Keratinocyte (primary cell): Measurements from ENCODE around the gene ARHGAP4. TPM values are rescaled to one million over a fixed set of nuclear protein-coding genes. Genes with fewer than 3 reads are reported as not detected.

ENCODE experiments used
- DNase-seq: peaks from one replicate; pipeline ENCODE4 v3.0.0-alpha.2; 2011; ENCODE audit warnings: low read depth, missing footprints, low spot score
- FAIRE-seq: peaks from 2 replicates; lab custom pipeline; 2011; peaks lifted over from hg19 to GRCh38; lab: Jason Lieb, UNC
- H2AFZ ChIP-seq: 2 replicates; pipeline ENCODE4 v1.6.0; 2012; ENCODE audit warnings: low read length, control low read depth, inconsistent platforms; ENCODE audit not compliant: control insufficient read depth
- H3K27ac ChIP-seq: 2 replicates; pipeline ENCODE4 v1.5.1; 2011; ENCODE audit warnings: low read length; ENCODE audit not compliant: control insufficient read depth, insufficient read depth
- H3K27me3 ChIP-seq: 3 replicates; pipeline ENCODE4 v1.6.0; 2011; ENCODE audit warnings: low read length; ENCODE audit not compliant: control insufficient read depth, insufficient read depth; ENCODE audit errors: extremely low read depth
- H3K36me3 ChIP-seq, 2 experiments: 2 replicates in 1 of 2; 3 replicates in 1 of 2; pipeline ENCODE4 v1.5.1; 2011; ENCODE audit warnings: low read length in 2 of 2, mild to moderate bottlenecking in 1 of 2; ENCODE audit not compliant: control insufficient read depth in 2 of 2, insufficient read depth in 2 of 2; ENCODE audit errors: extremely low read depth in 1 of 2
- H3K4me1 ChIP-seq: 3 replicates; pipeline ENCODE4 v1.5.1; 2011; ENCODE audit warnings: low read length; ENCODE audit not compliant: control insufficient read depth, insufficient read depth; ENCODE audit errors: extremely low read depth
- H3K4me2 ChIP-seq: 3 replicates; pipeline ENCODE4 v1.6.0; 2011; ENCODE audit warnings: low read depth, low read length; ENCODE audit not compliant: control insufficient read depth, insufficient read depth; ENCODE audit errors: extremely low read depth
- H3K4me3 ChIP-seq, 3 experiments: fragments of 200-600 bp in 1 of 3; sonication (generic) in 1 of 3; 2 replicates in 2 of 3; 3 replicates in 1 of 3; pipeline ENCODE4 v1.5.1; 2011 to 2016; ENCODE audit warnings: low read length in 3 of 3, mild to moderate bottlenecking in 3 of 3, control low read depth in 2 of 3, inconsistent platforms in 1 of 3, low read depth in 1 of 3, mixed read lengths in 1 of 3, mixed run types in 1 of 3, moderate library complexity in 1 of 3; ENCODE audit not compliant: control insufficient read depth in 2 of 3, insufficient read depth in 2 of 3; ENCODE audit errors: extremely low read depth in 1 of 3
- H3K79me2 ChIP-seq: 2 replicates; pipeline ENCODE4 v1.6.0; 2012; ENCODE audit warnings: low read length; ENCODE audit not compliant: control insufficient read depth, insufficient read depth
- H3K9ac ChIP-seq: 3 replicates; pipeline ENCODE4 v1.6.0; 2011; ENCODE audit warnings: low read length; ENCODE audit not compliant: control insufficient read depth, insufficient read depth; ENCODE audit errors: extremely low read depth
- H3K9me1 ChIP-seq: 3 replicates; pipeline ENCODE4 v1.6.0; 2011; ENCODE audit warnings: low read length; ENCODE audit not compliant: control insufficient read depth, insufficient read depth; ENCODE audit errors: extremely low read depth
- H3K9me3 ChIP-seq: 2 replicates; pipeline ENCODE4 v1.5.1; 2012; ENCODE audit warnings: low read depth, low read length; ENCODE audit not compliant: control insufficient read depth
- H4K20me1 ChIP-seq: 3 replicates; pipeline ENCODE4 v1.6.0; 2011; ENCODE audit warnings: low read length; ENCODE audit not compliant: control insufficient read depth, insufficient read depth; ENCODE audit errors: extremely low read depth
- CTCF ChIP-seq, 3 experiments: IDR thresholded peaks in 1 of 3; conservative IDR thresholded peaks in 1 of 3; optimal IDR thresholded peaks in 1 of 3; 2 replicates in 2 of 3; 3 replicates in 1 of 3; pipeline versions ENCODE3 to v1.5.1; 2011; ENCODE audit warnings: low read length in 3 of 3, mild to moderate bottlenecking in 3 of 3, moderate library complexity in 2 of 3, control low read depth in 1 of 3, inconsistent platforms in 1 of 3; ENCODE audit not compliant: insufficient read depth in 2 of 3; ENCODE audit errors: extremely low read depth in 1 of 3
- EZH2 ChIP-seq: IDR thresholded peaks from one replicate; pipeline ENCODE4 v1.6.1; 2012; ENCODE audit warnings: inconsistent platforms, mild to moderate bottlenecking, low read length, moderate library complexity
- dilution Hi-C: fragments of 300-500 bp; cut with MboI; formaldehyde crosslinking; loops from one replicate; pipeline ENCODE4 v1.7.0; 2020; ENCODE audit warnings: low sequenced_read_pairs; ENCODE audit not compliant: extremely low pct_ligation_motif_present
- polyA plus RNA-seq, 5 experiments: library from polyadenylated mRNA; depleted of rRNA in 3 of 5; stranded (reverse) in 3 of 5; stranded (forward) in 1 of 5; unstranded in 1 of 5; fragments of >200 nt; gene quantifications; 1 replicate in 1 of 5; 2 replicates in 3 of 5; 3 replicates in 1 of 5; pipeline versions ENCODE4 v1.2.1 to v1.2.3, GENCODE V29; 2011 to 2012; ENCODE audit warnings: missing spikeins in 2 of 5, low read depth in 1 of 5, low replicate concordance in 1 of 5

The ARHGAP4 gene
- polyA plus RNA-seq, 1 donor (not counting 4 experiments of a cell fraction or from before 2014, with no cell fraction given) = 0.35 TPM

DNA sequence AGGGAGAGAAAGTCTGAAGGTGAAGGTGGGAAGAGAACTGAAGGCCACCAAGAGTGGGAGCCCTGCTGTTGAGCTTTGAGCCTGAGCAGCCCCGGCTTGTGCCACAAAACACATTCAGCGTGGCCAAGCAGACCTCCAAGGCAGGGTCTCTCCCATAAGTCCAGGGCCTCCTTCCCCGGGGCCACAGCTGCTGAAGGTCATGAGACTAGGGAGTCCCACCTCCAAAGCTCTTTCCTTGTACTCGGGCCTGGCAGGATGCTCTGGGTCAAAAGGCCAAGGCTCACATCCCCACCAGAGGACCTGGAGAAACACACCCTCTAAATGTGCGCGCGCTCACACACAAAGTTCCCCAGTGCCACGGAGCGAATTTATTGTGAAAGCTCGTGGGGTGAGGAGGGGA lies 3.5 kb upstream of the ARHGAP4 start:
- Histone ChIP-seq H3K27me3 (no peaks in the 10 kb centered on the region), H3K79me2 (peaks cover 26% of the 10 kb centered on the region), H3K9me3 (no peaks in the 10 kb centered on the region), H2AFZ (no peak overlapping the region), H3K4me3 (no peak overlapping the region), H3K4me1 (peaks cover 14% of the 10 kb centered on the region), H3K9ac (no peak overlapping the region), H3K36me3 (peaks cover 6 to 9% of the 10 kb centered on the region in 2 experiments), H4K20me1 (no peaks in the 10 kb centered on the region), H3K27ac (no peak overlapping the region), H3K4me2 (no peak overlapping the region), H3K9me1 (no peaks in the 10 kb centered on the region)
- DNase-seq (no peak), FAIRE-seq (no peak)
- TF ChIP-seq EZH2 (no peak), CTCF (optimal IDR thresholded peaks at IDR 0.05 in 1 of 3, IDR thresholded peaks at IDR 0.05 in 1 of 3, conservative IDR thresholded peaks at IDR 0.05 in 1 of 3; ENCODE audit: extremely low read depth in 1 of 3, insufficient read depth in 2 of 3, low read length in 3 of 3) (no peak)
- dilution Hi-C loops = no loop called here

DNA sequence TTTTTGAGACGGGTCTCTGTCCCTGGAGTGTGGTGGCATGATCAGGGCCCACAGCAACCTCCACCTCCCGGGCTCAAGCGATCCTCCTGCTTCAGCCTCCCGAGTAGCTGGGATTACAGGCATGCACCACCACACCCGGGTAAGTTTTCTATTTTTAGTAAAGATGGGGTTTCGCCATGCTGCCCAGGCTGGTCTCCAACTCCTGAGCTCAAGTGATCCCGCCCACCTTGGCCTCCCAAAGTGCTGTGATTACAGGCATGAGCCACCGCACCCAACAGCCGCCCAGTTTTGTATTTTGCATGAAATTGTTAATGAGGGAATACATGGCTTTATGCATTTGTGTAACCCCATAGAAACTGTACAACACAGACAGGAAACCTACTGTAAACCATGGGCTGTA lies 2.8 kb upstream of the ARHGAP4 start:
- H3K4me1 ChIP-seq = peaks cover 12% of the 10 kb centered on the region
- H3K4me3 ChIP-seq = no peak overlapping the region
- no peak for DNase-seq
- H3K36me3 ChIP-seq = peaks cover 6 to 9% of the 10 kb centered on the region in 2 experiments
- H3K9ac ChIP-seq = no peak overlapping the region
- no peak overlapping the region for H2AFZ ChIP-seq
- dilution Hi-C loops = no loop called here
- H3K27me3 ChIP-seq = no peaks in the 10 kb centered on the region
- no peaks in the 10 kb centered on the region for H4K20me1 ChIP-seq
- no peak overlapping the region for H3K4me2 ChIP-seq
- TF ChIP-seq EZH2 = no peak
- no peak for TF ChIP-seq CTCF (optimal IDR thresholded peaks at IDR 0.05 in 1 of 3, IDR thresholded peaks at IDR 0.05 in 1 of 3, conservative IDR thresholded peaks at IDR 0.05 in 1 of 3; ENCODE audit: extremely low read depth in 1 of 3, insufficient read depth in 2 of 3, low read length in 3 of 3)
- no peaks in the 10 kb centered on the region for H3K9me1 ChIP-seq
- FAIRE-seq = no peak
- H3K27ac ChIP-seq = peak overlapping the region; percentile 14
- peaks cover 18% of the 10 kb centered on the region for H3K79me2 ChIP-seq
- H3K9me3 ChIP-seq = no peaks in the 10 kb centered on the region
